Prostate gland (tissue), 2 donors: Measurements from ENCODE around the gene EIF3F. TPM values are rescaled to one million over a fixed set of nuclear protein-coding genes. Genes with fewer than 3 reads are reported as not detected.
"Not testable (repeated sequence)": the region's sequence is repeated elsewhere in the genome, so short reads cannot be mapped to it uniquely, and the experiment has no call there.

ENCODE experiments used
- DNase-seq: peaks from one replicate; pipeline ENCODE4 v3.0.0-alpha.2; 2019; ENCODE audit warnings: low spot score
- H3K27ac ChIP-seq, 2 donors: fragments of 200-600 bp; sonication (generic); 2 replicates each; pipeline ENCODE4 v1.5.1; 2017 to 2019
- H3K27me3 ChIP-seq: fragments of 200-600 bp; sonication (generic); replicated peaks from 2 replicates; pipeline ENCODE4 v1.5.1; 2019; ENCODE audit not compliant: insufficient read depth
- H3K36me3 ChIP-seq, 2 donors: fragments of 200-600 bp; sonication (generic); 1 replicate in 1 of 2; 2 replicates in 1 of 2; pipeline versions ENCODE4 v1.5.1 to v1.8.1; 2017 to 2019
- H3K4me1 ChIP-seq: fragments of 200-600 bp; sonication (generic); replicated peaks from 2 replicates; pipeline ENCODE4 v1.5.1; 2019
- H3K4me3 ChIP-seq, 2 donors: fragments of 200-600 bp; sonication (generic); 2 replicates each; pipeline ENCODE4 v1.5.1; 2017 to 2019
- H3K9me3 ChIP-seq: fragments of 200-600 bp; sonication (generic); 2 replicates; pipeline ENCODE4 v1.5.1; 2017
- POLR2A ChIP-seq: fragments of 450-650 bp; IDR thresholded peaks from one replicate; pipeline ENCODE4 v1.6.1; 2016; ENCODE audit warnings: antibody characterized with exemption, mild to moderate bottlenecking
- POLR2AphosphoS5 ChIP-seq: sonication (generic); formaldehyde crosslinking; IDR thresholded peaks from one replicate; pipeline ENCODE4 v1.6.1; 2017; ENCODE audit warnings: antibody characterized with exemption
- WGBS: methylation state at CpG from one replicate; pipeline ENCODE4 v1.1.5; 2018; 5-methylcytosine and 5-hydroxymethylcytosine counted together
- intact Hi-C: fragments of 100-400 bp; cut with DNase I; formaldehyde crosslinking; loops from one replicate; pipeline ENCODE4 v1.14.2; 2022
- total RNA-seq, 2 donors: library from RNA; depleted of rRNA; stranded (reverse); fragments of >200 nt; gene quantifications; one replicate each; pipeline ENCODE4 v1.1.0, GENCODE V29; 2016
- TF ChIP-seq, protein P1 (sequence below), 4 experiments: fragments of 200-600 bp in 2 of 4; fragments of 450-650 bp in 2 of 4; sonication (generic) in 2 of 4; IDR thresholded peaks; 1 replicate in 3 of 4; 2 replicates in 1 of 4; pipeline ENCODE4 v1.5.1; 2016 to 2019; ENCODE audit warnings: antibody characterized with exemption in 4 of 4, mild to moderate bottlenecking in 2 of 4, moderate library complexity in 2 of 4

EIF3F gene
- total RNA-seq, 2 donors from 2014 or later, result 321 to 473 TPM

DNA sequence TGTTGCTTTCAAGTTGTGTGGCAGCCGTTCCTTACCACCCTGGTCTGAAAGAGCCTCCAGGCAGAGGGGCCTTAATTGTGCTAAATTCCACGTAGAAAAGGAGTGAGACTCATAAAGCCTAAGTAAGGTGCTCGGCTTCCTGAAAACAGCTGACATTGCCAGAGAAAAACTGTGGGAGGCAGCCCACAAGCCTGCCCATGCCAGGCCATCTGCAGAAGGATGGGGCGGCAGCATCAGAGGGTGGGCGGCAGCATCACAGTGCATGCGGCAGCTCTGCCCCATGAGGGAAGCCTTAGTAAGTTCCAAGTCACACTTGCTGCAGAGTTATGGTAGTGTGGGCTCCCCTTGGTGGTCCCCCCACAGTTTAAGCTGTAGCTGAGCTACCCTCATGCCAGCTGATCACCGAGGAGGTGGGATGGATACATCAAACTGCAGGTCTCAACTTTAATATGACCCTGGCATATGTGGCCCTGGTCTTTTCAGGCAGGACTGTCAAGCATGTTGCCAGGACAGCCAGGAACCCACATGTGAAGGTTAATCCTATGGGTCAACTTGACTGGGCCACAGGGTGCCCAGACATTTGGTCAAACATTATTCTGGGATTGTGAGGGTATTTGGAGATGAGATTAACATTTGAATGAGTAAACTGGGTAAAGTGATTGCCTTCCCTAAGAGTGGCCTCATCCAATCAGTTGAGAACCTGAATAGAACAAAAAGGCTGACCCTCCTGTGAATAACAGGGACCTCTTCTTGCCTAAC lies 3.1 kb upstream of the EIF3F start:
- no peak overlapping the region for H3K4me3 ChIP-seq
- intact Hi-C loops, result no loop called here
- H3K27me3 ChIP-seq, result no peaks in the 10 kb centered on the region
- H3K9me3 ChIP-seq, result no peaks in the 10 kb centered on the region
- WGBS, result 76% methylated on average over 7 of the region's 7 CpGs
- no peaks in the 10 kb centered on the region for H3K36me3 ChIP-seq
- no peak overlapping the region for H3K27ac ChIP-seq
- DNase-seq, result no peak
- H3K4me1 ChIP-seq, result peaks cover 11% of the 10 kb centered on the region
- TF ChIP-seq POLR2AphosphoS5, result no peak
- no peak for TF ChIP-seq POLR2A
- TF ChIP-seq, protein P1, sequence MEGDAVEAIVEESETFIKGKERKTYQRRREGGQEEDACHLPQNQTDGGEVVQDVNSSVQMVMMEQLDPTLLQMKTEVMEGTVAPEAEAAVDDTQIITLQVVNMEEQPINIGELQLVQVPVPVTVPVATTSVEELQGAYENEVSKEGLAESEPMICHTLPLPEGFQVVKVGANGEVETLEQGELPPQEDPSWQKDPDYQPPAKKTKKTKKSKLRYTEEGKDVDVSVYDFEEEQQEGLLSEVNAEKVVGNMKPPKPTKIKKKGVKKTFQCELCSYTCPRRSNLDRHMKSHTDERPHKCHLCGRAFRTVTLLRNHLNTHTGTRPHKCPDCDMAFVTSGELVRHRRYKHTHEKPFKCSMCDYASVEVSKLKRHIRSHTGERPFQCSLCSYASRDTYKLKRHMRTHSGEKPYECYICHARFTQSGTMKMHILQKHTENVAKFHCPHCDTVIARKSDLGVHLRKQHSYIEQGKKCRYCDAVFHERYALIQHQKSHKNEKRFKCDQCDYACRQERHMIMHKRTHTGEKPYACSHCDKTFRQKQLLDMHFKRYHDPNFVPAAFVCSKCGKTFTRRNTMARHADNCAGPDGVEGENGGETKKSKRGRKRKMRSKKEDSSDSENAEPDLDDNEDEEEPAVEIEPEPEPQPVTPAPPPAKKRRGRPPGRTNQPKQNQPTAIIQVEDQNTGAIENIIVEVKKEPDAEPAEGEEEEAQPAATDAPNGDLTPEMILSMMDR (IDR thresholded peaks at IDR 0.05), result no peak

DNA sequence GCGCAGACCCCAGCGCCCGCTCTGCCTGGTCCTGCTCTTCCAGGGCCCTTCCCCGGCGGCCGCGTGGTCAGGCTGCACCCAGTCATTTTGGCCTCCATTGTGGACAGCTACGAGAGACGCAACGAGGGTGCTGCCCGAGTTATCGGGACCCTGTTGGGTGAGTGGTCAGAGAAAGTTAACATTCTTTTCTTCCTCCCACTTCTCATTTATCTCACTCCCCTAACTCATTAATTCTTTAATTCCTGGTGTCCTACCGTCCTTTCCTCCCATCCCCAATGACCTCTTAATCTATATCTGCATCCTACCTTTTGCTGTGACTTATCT lies 385 bp downstream of the EIF3F start:
- intact Hi-C loops, result loop anchor here (2.0 kb wide), 1 partner anchor 95 kb away; no protein-coding TSS in a partner anchor
- H3K9me3 ChIP-seq, DNase-seq, H3K27me3 ChIP-seq, H3K36me3 ChIP-seq: not testable (repeated sequence)
- Histone ChIP-seq H3K27ac (peak overlapping the region in 1 of 2 donors; percentile 39), H3K4me1 (peaks cover 13% of the 10 kb centered on the region), H3K4me3 (peak overlapping the region; percentile 72 to 78)
- 0% methylated on average over 8 of the region's 13 CpGs for WGBS

DNA sequence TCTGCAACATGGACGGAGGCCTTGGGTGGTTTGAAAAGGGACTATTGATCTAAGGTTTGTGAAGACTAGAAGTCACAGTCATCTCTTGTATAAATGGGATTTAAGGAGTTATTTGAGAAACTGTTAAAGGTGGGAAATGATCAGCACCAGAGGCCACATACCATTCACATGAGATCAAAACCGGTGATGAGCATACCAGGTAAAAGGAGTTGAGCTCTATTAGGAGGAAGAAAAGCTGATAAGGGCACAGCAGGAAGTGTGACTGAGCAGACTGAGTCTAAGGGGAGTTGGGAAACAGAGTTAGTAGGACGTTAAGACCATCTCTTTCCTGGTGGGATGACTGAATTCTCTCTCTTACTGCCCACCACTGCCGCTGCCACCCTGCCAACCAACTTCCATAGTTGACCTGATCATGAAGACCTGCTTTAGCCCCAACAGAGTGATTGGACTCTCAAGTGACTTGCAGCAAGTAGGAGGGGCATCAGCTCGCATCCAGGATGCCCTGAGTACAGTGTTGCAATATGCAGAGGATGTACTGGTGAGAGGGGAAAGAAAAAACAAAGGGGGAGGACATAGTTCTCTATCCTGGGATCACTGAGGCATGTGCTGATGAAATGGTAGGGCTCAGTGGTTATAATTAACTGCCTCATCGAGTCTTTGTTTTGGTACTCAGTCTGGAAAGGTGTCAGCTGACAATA lies 7.6 kb downstream of the EIF3F start:
- no peak for DNase-seq
- no peaks in the 10 kb centered on the region for H3K27me3 ChIP-seq
- TF ChIP-seq POLR2AphosphoS5 (no peak), POLR2A (no peak)
- TF ChIP-seq, protein P1 (IDR thresholded peaks at IDR 0.05), result no peak
- no peaks in the 10 kb centered on the region for H3K9me3 ChIP-seq
- intact Hi-C loops, result no loop called here
- H3K4me1 ChIP-seq, result no peaks in the 10 kb centered on the region
- H3K4me3 ChIP-seq, result no peak overlapping the region
- no peak overlapping the region for H3K27ac ChIP-seq
- H3K36me3 ChIP-seq, result peaks cover 12 to 13% of the 10 kb centered on the region in 2 donors
- 89% methylated on average over 6 of the region's 6 CpGs for WGBS

DNA sequence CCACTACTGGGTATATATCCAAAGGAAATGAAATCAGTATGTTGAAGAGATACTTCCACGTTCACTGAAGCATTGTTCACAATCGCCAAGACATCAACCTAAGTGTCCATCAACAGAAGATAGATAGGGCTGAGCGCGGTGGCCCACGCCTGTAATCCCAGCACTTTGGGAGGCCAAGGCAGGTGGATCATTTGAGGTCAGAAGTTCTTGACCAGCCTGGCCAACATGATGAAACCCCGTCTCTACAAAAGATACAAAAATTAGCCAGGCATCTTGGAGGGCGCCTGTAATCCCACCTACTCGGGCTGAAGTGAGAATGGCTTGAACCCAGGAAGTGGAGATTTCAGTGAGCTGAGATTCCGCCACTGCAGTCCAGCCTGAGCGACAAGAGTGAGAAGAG lies 12.7 kb downstream of the EIF3F start:
- peaks cover 6 to 7% of the 10 kb centered on the region in 2 donors for H3K36me3 ChIP-seq
- TF ChIP-seq, protein P1 (IDR thresholded peaks at IDR 0.05), result no peak
- TF ChIP-seq POLR2A, result no peak
- TF ChIP-seq POLR2AphosphoS5, result no peak
- H3K4me3 ChIP-seq, result no peak overlapping the region
- intact Hi-C loops, result no loop called here
- H3K27ac ChIP-seq, result no peak overlapping the region
- 90% methylated on average over 10 of the region's 10 CpGs for WGBS
- no peaks in the 10 kb centered on the region for H3K4me1 ChIP-seq
- no peaks in the 10 kb centered on the region for H3K9me3 ChIP-seq
- no peaks in the 10 kb centered on the region for H3K27me3 ChIP-seq
- no peak for DNase-seq

DNA sequence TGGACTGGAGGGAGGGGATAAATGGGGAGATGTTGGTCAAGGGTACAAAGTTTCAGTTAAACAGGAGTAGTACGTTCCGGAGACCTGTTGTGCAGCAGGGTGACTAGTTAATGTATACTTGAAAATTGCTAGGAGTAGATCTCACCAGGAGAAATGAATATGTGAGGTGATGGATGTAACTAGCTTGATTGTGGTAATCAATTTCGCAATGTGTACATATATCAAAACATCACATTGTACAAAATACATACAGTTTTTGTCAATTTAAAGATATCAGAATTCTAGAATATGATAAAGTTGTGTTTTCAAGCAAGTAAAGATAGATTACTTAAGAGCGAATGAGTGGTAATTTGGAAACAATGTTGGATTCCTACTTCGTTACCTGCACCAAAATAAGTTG lies 13.3 kb downstream of the EIF3F start:
- Histone ChIP-seq H3K4me1 (no peaks in the 10 kb centered on the region), H3K27ac (no peak overlapping the region), H3K27me3 (no peaks in the 10 kb centered on the region), H3K9me3 (no peaks in the 10 kb centered on the region), H3K4me3 (no peak overlapping the region), H3K36me3 (peaks cover under 1 to 3% of the 10 kb centered on the region in 2 donors)
- TF ChIP-seq POLR2AphosphoS5 (no peak), POLR2A (no peak)
- intact Hi-C loops, result no loop called here
- no peak for DNase-seq
- WGBS, result 78% methylated on average over 5 of the region's 5 CpGs
